Esophagus squamous epithelium (tissue), 5 donors: ENCODE measurements around the gene SFXN5. TPM values are rescaled to one million over a fixed set of nuclear protein-coding genes. Genes with fewer than 3 reads are reported as not detected.
A peak's percentile ranks its signal among the peaks of the same experiment; 100 is the strongest.

Source experiments
- DNase-seq: peaks from one replicate; lab custom pipeline; 2025; lab: John Stamatoyannopoulos, UW
- H3K27ac ChIP-seq, 4 donors: fragments of 200-600 bp; sonication (generic); one replicate each; pipeline ENCODE4 v1.5.1; 2016 to 2019; ENCODE audit warnings: mild to moderate bottlenecking in 1 of 4
- H3K27me3 ChIP-seq, 4 donors: fragments of 200-600 bp; sonication (generic); 1 replicate in 3 of 4; 2 replicates in 1 of 4; pipeline versions ENCODE4 v1.5.1 to v1.6.0; 2017 to 2021; ENCODE audit warnings: antibody characterized with exemption in 1 of 4
- H3K36me3 ChIP-seq, 3 donors: fragments of 200-600 bp; sonication (generic); one replicate each; pipeline ENCODE4 v1.5.1; 2016 to 2019
- H3K4me1 ChIP-seq, 3 donors: fragments of 200-600 bp; sonication (generic); one replicate each; pipeline ENCODE4 v1.5.1; 2017 to 2019
- H3K4me3 ChIP-seq, 4 donors: fragments of 200-600 bp; sonication (generic); 1 replicate in 3 of 4; 2 replicates in 1 of 4; pipeline ENCODE4 v1.5.1; 2016 to 2019; ENCODE audit warnings: mild to moderate bottlenecking in 2 of 4, moderate library complexity in 1 of 4
- H3K9me3 ChIP-seq, 3 donors: fragments of 200-600 bp; sonication (generic); one replicate each; pipeline ENCODE4 v1.5.1; 2016 to 2019
- POLR2A ChIP-seq, 4 donors: fragments of 450-650 bp; IDR thresholded peaks; one replicate each; pipeline ENCODE4 v1.6.1; 2017; ENCODE audit warnings: antibody characterized with exemption in 4 of 4, mild to moderate bottlenecking in 4 of 4, moderate library complexity in 3 of 4
- WGBS, 2 donors: methylation state at CpG; one replicate each; pipeline ENCODE4 v1.1.5; 2018; 5-methylcytosine and 5-hydroxymethylcytosine counted together
- intact Hi-C: fragments of 100-400 bp; cut with DNase I; formaldehyde crosslinking; loops from one replicate; pipeline ENCODE4 v1.15.0; 2022
- total RNA-seq, 4 donors: library from RNA; depleted of rRNA; stranded (reverse); fragments of >200 nt; gene quantifications; one replicate each; pipeline ENCODE4 v1.1.0, GENCODE V29; 2016
- TF ChIP-seq, protein P1 (sequence below), 6 experiments: fragments of 450-650 bp in 4 of 6; fragments of 200-600 bp in 2 of 6; sonication (generic) in 2 of 6; IDR thresholded peaks; one replicate each; pipeline ENCODE4 v1.5.1; 2016 to 2019; ENCODE audit warnings: antibody characterized with exemption in 6 of 6, mild to moderate bottlenecking in 4 of 6, moderate library complexity in 4 of 6
- donor health status: DM: yes; HTN: yes; CAD: no.

The SFXN5 gene
- total RNA-seq, 4 donors from 2014 or later: 4.2 to 16.4 (median 12.7) TPM

DNA sequence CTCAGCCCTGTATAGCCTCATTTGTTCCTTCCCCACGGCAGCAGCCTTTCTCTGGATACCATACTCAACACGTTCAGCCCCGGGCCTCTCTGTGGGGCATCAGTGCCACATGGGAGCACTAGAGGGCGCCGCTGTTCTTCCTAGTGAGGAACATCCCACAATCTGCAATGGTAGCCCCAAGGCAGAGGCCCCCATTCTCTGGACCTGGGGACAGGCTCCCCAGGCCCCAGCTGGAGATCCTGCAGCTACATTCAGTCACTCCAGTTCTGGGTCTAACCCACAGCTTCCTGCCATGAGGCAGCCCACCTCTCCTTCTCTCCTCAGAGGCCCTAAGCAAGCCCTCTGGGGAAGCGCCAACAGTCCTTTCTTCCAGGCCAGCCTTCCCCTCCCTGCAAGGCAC, 14.2 kb upstream of the SFXN5 start:
- Histone ChIP-seq H3K4me3 (no peak overlapping the region), H3K36me3 (peaks cover 4 to 52% (median 12%) of the 10 kb centered on the region in 3 donors), H3K27ac (no peak overlapping the region), H3K9me3 (no peaks in the 10 kb centered on the region), H3K4me1 (peaks cover 0 to 41% (median 0%) of the 10 kb centered on the region in 3 donors), H3K27me3 (no peaks in the 10 kb centered on the region)
- peak; percentile 34 for DNase-seq
- intact Hi-C loops: loop anchor here (5.0 kb wide), 1 partner anchor 72 kb away; no protein-coding TSS in a partner anchor
- TF ChIP-seq POLR2A (IDR thresholded peaks at IDR 0.05): no peak
- TF ChIP-seq, protein P1, sequence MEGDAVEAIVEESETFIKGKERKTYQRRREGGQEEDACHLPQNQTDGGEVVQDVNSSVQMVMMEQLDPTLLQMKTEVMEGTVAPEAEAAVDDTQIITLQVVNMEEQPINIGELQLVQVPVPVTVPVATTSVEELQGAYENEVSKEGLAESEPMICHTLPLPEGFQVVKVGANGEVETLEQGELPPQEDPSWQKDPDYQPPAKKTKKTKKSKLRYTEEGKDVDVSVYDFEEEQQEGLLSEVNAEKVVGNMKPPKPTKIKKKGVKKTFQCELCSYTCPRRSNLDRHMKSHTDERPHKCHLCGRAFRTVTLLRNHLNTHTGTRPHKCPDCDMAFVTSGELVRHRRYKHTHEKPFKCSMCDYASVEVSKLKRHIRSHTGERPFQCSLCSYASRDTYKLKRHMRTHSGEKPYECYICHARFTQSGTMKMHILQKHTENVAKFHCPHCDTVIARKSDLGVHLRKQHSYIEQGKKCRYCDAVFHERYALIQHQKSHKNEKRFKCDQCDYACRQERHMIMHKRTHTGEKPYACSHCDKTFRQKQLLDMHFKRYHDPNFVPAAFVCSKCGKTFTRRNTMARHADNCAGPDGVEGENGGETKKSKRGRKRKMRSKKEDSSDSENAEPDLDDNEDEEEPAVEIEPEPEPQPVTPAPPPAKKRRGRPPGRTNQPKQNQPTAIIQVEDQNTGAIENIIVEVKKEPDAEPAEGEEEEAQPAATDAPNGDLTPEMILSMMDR (IDR thresholded peaks at IDR 0.05): peak; percentile 60 to 89 (median 80)
- 0% methylated on average over 4 of the region's 6 CpGs; no CpG with 5 or more reads in 1 of the 2 donors for WGBS, 2 donors

DNA sequence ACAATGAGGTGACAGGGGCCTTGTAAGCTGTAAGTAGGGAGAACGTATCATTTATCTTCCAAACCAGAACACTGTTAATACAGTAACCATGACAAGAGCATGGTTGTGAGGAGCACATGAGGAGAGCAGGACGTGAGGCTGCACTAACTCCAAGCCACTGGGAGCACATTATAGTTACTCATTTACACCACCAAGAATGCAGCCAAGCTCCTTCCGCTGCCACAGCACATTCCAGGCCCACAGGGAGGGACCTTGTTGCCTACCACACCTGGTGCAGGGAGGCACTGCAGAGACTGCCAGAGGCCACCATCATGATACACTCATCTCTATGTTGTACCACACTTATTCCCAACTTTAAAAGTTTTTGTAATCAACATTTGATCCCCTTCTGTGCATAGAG, 13.5 kb upstream of the SFXN5 start:
- H3K4me3 ChIP-seq: no peak overlapping the region
- 70 to 87% methylated on average over 3 of the region's 3 CpGs for WGBS, 2 donors
- H3K9me3 ChIP-seq: no peaks in the 10 kb centered on the region
- H3K4me1 ChIP-seq: peaks cover 0 to 34% (median 0%) of the 10 kb centered on the region in 3 donors
- H3K36me3 ChIP-seq: peaks cover 4 to 59% (median 12%) of the 10 kb centered on the region in 3 donors
- TF ChIP-seq, protein P1 (IDR thresholded peaks at IDR 0.05): no peak
- no peak for TF ChIP-seq POLR2A (IDR thresholded peaks at IDR 0.05)
- no peak for DNase-seq
- H3K27ac ChIP-seq: no peak overlapping the region
- intact Hi-C loops: loop anchor here (5.0 kb wide), 1 partner anchor 72 kb away; no protein-coding TSS in a partner anchor
- no peaks in the 10 kb centered on the region for H3K27me3 ChIP-seq

DNA sequence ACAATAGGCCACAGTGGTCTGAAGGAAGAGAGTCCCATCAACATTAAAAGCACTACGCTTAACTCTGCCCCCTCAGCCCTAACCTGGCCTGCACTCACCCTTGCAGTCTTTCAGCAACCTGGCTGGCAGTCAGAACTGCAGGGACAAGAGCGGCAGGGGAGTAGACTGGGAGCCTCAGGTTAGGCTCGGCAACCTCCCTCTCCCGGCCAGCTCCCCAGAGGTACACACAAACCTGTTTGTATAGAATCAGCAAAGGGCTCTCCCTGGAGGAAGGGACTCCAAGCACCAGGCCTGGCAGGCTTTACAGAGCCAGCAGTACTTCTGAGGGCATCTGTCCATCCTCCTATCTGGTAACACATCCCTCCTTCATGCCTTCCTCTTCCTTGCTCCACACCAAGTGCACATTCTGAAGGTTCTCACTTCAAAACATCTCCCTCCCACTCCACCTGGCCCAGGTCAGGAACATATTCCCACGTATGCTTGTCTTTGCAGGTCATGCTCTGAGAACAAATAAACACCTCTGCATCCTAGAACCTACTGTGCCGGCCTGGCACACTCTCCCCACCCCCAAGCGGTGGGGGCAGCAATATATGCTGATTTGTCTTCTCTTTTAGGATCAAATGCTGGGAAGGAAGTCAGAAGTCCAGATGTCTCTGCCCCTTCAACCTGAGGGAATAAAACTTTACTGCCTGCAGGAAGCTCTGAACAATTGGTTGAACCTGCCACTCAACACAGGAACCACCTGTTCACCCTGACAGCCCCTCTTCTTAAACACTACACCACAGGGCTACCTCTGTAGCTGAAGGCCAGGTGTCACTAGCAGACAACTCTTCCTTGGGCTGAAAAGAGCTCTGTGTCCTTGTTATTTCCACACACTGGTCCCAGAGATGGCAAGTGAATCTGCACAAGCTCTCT, 12.6 kb upstream of the SFXN5 start:
- H3K36me3 ChIP-seq: peaks cover 10 to 68% (median 12%) of the 10 kb centered on the region in 3 donors
- 68 to 74% methylated on average over 6 of the region's 7 CpGs for WGBS, 2 donors
- H3K4me3 ChIP-seq: no peak overlapping the region
- H3K27ac ChIP-seq: no peak overlapping the region
- no peak for DNase-seq
- intact Hi-C loops: no loop called here
- peaks cover 0 to 26% (median 0%) of the 10 kb centered on the region in 3 donors for H3K4me1 ChIP-seq
- no peaks in the 10 kb centered on the region for H3K9me3 ChIP-seq
- TF ChIP-seq POLR2A (IDR thresholded peaks at IDR 0.05): no peak
- TF ChIP-seq, protein P1 (IDR thresholded peaks at IDR 0.05): no peak
- H3K27me3 ChIP-seq: no peaks in the 10 kb centered on the region

DNA sequence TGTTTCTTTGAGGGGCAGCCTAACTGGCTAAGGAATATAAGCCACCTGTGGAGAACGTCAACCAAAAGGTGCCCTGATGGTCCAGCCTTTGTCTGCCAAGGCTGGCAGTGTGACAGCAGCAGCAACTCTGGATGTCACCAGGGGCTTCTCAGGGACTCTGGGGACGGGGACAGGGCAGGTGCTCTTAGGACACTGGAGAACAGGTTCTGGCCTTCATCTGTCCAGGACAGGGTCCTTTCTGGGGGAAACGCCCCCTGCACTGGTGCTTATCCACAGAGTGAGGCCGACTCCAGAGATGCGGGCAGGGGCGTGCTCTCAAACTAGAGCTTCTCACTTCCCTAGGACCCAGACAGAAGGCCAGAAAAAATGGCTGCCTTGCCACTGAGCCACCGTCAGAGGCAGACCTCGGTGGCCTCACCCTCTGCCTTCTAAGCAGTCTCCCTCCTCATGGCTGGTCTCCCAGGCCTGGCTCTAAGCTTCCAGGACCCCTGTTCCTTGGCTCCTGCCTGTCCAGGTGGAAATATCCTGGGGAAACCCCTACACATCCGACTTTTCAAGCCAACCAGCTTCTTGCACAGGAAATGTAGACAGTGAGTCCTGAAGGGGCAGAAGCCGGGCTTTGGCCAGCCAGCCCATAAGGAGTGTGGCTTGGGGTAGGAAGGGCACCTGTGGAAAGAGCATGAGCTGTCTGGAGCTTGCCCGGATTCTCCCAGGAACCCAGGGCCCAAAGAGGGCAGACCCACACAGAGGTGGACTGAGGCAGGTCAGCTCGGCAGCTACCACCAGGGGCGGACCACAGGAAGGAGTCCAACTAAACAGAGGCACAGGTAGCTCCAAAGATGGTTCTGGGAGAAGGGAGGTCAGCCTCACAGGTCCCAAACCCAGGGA, 11.3 kb upstream of the SFXN5 start:
- WGBS, 2 donors: 73 to 93% methylated on average over 3 to 4 of the region's 13 CpGs
- no peaks in the 10 kb centered on the region for H3K9me3 ChIP-seq
- H3K27ac ChIP-seq: no peak overlapping the region
- intact Hi-C loops: no loop called here
- no peak overlapping the region for H3K4me3 ChIP-seq
- H3K36me3 ChIP-seq: peaks cover 5 to 67% (median 9%) of the 10 kb centered on the region in 3 donors
- no peaks in the 10 kb centered on the region for H3K27me3 ChIP-seq
- TF ChIP-seq POLR2A (IDR thresholded peaks at IDR 0.05): no peak
- no peak for DNase-seq
- H3K4me1 ChIP-seq: peaks cover 0 to 23% (median 0%) of the 10 kb centered on the region in 3 donors

DNA sequence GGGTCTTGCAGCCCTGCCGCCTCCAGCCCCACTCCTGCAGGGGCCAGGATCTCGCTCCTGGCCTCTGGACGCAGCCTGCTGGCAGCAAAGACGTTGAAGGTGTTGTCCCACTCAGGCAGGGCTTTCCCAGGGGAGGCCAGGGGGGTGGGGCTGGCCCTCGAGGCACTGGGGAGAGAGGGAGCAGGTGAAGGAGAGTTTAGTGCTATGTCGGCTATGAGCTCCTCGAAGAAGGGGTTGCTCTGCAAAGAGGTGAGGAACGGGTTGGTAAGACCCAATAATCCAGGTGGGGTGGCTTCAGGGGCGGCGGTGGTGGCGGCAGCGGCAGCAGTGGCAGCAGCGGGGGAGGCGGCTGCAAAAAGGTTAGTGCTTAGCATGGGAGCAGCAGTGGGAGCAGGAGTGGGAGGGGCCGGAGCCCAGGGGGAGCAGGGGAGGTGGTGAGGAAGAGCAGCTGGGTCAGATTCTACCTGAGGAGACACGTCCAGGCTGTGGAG, 9.7 kb upstream of the SFXN5 start:
- no peak overlapping the region for H3K27ac ChIP-seq
- WGBS, 2 donors: 75 to 86% methylated on average over 10 of the region's 16 CpGs
- intact Hi-C loops: no loop called here
- peaks cover 0 to 62% (median 6%) of the 10 kb centered on the region in 3 donors for H3K36me3 ChIP-seq
- H3K4me3 ChIP-seq: no peak overlapping the region
- TF ChIP-seq POLR2A (IDR thresholded peaks at IDR 0.05): no peak
- TF ChIP-seq, protein P1 (IDR thresholded peaks at IDR 0.05): no peak
- no peak for DNase-seq
- H3K27me3 ChIP-seq: no peaks in the 10 kb centered on the region
- no peaks in the 10 kb centered on the region for H3K9me3 ChIP-seq
- peaks cover 0 to 23% (median 0%) of the 10 kb centered on the region in 3 donors for H3K4me1 ChIP-seq
